ENCODE measurements around the gene ATE1. TPM values are rescaled to one million over a fixed set of nuclear protein-coding genes. Genes with fewer than 3 reads are reported as not detected.

ATE1 gene
- total RNA-seq, 1 experiment from 2014 or later: 23.8 TPM

DNA sequence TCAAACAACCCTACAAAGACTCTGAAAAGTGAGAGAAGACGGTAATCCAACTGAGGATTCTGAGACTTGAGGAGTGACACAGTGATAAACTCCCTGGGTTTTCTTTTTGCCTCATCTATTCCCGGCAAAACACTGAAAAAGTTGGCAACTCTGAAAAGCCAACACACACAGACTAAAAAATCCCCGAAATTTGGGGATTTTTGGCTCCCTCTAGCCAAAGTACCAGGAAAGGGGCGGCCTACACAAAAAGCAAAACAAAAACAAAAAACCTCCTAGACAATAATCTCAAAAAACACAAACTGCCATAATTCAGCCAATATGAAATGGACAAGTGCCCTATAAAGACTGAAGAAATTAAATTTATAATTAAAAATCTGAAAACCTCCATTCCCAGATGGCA is 161.4 kb downstream of the ATE1 start (continued):
- TF ChIP-seq, protein P1, sequence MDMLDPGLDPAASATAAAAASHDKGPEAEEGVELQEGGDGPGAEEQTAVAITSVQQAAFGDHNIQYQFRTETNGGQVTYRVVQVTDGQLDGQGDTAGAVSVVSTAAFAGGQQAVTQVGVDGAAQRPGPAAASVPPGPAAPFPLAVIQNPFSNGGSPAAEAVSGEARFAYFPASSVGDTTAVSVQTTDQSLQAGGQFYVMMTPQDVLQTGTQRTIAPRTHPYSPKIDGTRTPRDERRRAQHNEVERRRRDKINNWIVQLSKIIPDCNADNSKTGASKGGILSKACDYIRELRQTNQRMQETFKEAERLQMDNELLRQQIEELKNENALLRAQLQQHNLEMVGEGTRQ (CRISPR knock-in tag; IDR thresholded peaks at IDR 0.05): no peak
- TF ChIP-seq, protein P2, sequence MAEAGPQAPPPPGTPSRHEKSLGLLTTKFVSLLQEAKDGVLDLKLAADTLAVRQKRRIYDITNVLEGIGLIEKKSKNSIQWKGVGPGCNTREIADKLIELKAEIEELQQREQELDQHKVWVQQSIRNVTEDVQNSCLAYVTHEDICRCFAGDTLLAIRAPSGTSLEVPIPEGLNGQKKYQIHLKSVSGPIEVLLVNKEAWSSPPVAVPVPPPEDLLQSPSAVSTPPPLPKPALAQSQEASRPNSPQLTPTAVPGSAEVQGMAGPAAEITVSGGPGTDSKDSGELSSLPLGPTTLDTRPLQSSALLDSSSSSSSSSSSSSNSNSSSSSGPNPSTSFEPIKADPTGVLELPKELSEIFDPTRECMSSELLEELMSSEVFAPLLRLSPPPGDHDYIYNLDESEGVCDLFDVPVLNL (CRISPR knock-in tag; IDR thresholded peaks at IDR 0.05; ENCODE audit: borderline replicate concordance, low read depth): no peak
- no peak for TF ChIP-seq ZNF396 (CRISPR knock-in tag; IDR thresholded peaks at IDR 0.05; ENCODE audit: borderline replicate concordance)
- TF ChIP-seq CREB1 (CRISPR knock-in tag; IDR thresholded peaks at IDR 0.05): no peak
- TF ChIP-seq, protein P3, sequence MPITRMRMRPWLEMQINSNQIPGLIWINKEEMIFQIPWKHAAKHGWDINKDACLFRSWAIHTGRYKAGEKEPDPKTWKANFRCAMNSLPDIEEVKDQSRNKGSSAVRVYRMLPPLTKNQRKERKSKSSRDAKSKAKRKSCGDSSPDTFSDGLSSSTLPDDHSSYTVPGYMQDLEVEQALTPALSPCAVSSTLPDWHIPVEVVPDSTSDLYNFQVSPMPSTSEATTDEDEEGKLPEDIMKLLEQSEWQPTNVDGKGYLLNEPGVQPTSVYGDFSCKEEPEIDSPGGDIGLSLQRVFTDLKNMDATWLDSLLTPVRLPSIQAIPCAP (CRISPR knock-in tag; IDR thresholded peaks at IDR 0.05): no peak
- TF ChIP-seq, protein P4, sequence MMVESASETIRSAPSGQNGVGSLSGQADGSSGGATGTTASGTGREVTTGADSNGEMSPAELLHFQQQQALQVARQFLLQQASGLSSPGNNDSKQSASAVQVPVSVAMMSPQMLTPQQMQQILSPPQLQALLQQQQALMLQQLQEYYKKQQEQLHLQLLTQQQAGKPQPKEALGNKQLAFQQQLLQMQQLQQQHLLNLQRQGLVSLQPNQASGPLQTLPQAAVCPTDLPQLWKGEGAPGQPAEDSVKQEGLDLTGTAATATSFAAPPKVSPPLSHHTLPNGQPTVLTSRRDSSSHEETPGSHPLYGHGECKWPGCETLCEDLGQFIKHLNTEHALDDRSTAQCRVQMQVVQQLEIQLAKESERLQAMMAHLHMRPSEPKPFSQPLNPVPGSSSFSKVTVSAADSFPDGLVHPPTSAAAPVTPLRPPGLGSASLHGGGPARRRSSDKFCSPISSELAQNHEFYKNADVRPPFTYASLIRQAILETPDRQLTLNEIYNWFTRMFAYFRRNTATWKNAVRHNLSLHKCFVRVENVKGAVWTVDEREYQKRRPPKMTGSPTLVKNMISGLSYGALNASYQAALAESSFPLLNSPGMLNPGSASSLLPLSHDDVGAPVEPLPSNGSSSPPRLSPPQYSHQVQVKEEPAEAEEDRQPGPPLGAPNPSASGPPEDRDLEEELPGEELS (CRISPR knock-in tag; IDR thresholded peaks at IDR 0.05): no peak
- no peak for TF ChIP-seq TCF7 (CRISPR knock-in tag; IDR thresholded peaks at IDR 0.05; ENCODE audit: low read depth)
- TF ChIP-seq EMX1 (CRISPR knock-in tag; IDR thresholded peaks at IDR 0.05): no peak
- no peak for TF ChIP-seq ZNF121 (CRISPR knock-in tag; IDR thresholded peaks at IDR 0.05)

DNA sequence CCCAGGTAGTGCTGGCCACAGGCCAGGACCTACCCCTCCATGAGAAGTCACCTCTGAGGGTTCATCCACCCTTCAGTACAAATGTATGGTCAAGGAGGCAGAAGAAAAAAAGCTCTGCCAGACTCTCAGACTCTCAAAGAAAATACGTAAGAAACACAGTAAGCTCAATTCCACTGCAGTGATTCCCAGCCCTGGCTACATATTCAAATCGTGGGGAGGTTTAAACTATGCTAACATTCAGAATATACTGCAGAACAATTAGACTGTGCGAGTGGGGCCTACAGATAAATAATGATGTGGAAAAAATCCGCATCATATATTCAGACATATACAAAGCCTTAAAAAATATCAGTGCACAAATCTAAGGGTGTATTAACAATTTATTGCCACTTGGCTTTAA is 162.6 kb downstream of the ATE1 start:
- Mint-ChIP-seq H3K9me3 (peaks cover 48% of the 10 kb centered on the region), H3K36me3 (peaks cover 42% of the 10 kb centered on the region), H3K27ac (no peak overlapping the region), H3K4me3 (no peak overlapping the region), H3K27me3 (ENCODE audit: low read depth) (no peaks in the 10 kb centered on the region), H3K4me1 (peaks cover 3% of the 10 kb centered on the region)
- ATAC-seq (no peak), DNase-seq (ENCODE audit: low spot score) (no peak)
- POLR2A ChIA-PET: no interaction called here
- CTCF ChIA-PET: interaction anchor here (0.6 to 1.0 kb wide), 3 partner anchors 18 to 135 kb away, joined by 3 read pairs; no protein-coding TSS in a partner anchor
- TF ChIP-seq, protein P5, sequence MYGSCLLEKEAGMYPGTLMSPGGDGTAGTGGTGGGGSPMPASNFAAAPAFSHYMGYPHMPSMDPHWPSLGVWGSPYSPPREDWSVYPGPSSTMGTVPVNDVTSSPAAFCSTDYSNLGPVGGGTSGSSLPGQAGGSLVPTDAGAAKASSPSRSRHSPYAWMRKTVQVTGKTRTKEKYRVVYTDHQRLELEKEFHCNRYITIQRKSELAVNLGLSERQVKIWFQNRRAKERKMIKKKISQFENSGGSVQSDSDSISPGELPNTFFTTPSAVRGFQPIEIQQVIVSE (CRISPR knock-in tag; IDR thresholded peaks at IDR 0.05; ENCODE audit: borderline replicate concordance): no peak
- TF ChIP-seq TEAD1 (CRISPR knock-in tag; IDR thresholded peaks at IDR 0.05) (no peak), ZNF121 (CRISPR knock-in tag; IDR thresholded peaks at IDR 0.05) (no peak), ATF1 (CRISPR knock-in tag; IDR thresholded peaks at IDR 0.05) (no peak), MXD4 (CRISPR knock-in tag; IDR thresholded peaks at IDR 0.05; ENCODE audit: borderline replicate concordance) (no peak), SMAD3 (CRISPR knock-in tag; IDR thresholded peaks at IDR 0.05; ENCODE audit: borderline replicate concordance) (no peak), KAT7 (CRISPR knock-in tag; IDR thresholded peaks at IDR 0.05; ENCODE audit: borderline replicate concordance) (no peak), ZNF396 (CRISPR knock-in tag; IDR thresholded peaks at IDR 0.05; ENCODE audit: borderline replicate concordance) (no peak)
- TF ChIP-seq, protein P2 (CRISPR knock-in tag; IDR thresholded peaks at IDR 0.05; ENCODE audit: borderline replicate concordance, low read depth): no peak
- TF ChIP-seq, protein P6, sequence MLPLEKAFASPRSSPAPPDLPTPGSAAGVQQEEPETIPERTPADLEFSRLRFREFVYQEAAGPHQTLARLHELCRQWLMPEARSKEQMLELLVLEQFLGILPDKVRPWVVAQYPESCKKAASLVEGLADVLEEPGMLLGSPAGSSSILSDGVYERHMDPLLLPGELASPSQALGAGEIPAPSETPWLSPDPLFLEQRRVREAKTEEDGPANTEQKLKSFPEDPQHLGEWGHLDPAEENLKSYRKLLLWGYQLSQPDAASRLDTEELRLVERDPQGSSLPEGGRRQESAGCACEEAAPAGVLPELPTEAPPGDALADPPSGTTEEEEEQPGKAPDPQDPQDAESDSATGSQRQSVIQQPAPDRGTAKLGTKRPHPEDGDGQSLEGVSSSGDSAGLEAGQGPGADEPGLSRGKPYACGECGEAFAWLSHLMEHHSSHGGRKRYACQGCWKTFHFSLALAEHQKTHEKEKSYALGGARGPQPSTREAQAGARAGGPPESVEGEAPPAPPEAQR (CRISPR knock-in tag; IDR thresholded peaks at IDR 0.05): no peak
- TF ChIP-seq, protein P7, sequence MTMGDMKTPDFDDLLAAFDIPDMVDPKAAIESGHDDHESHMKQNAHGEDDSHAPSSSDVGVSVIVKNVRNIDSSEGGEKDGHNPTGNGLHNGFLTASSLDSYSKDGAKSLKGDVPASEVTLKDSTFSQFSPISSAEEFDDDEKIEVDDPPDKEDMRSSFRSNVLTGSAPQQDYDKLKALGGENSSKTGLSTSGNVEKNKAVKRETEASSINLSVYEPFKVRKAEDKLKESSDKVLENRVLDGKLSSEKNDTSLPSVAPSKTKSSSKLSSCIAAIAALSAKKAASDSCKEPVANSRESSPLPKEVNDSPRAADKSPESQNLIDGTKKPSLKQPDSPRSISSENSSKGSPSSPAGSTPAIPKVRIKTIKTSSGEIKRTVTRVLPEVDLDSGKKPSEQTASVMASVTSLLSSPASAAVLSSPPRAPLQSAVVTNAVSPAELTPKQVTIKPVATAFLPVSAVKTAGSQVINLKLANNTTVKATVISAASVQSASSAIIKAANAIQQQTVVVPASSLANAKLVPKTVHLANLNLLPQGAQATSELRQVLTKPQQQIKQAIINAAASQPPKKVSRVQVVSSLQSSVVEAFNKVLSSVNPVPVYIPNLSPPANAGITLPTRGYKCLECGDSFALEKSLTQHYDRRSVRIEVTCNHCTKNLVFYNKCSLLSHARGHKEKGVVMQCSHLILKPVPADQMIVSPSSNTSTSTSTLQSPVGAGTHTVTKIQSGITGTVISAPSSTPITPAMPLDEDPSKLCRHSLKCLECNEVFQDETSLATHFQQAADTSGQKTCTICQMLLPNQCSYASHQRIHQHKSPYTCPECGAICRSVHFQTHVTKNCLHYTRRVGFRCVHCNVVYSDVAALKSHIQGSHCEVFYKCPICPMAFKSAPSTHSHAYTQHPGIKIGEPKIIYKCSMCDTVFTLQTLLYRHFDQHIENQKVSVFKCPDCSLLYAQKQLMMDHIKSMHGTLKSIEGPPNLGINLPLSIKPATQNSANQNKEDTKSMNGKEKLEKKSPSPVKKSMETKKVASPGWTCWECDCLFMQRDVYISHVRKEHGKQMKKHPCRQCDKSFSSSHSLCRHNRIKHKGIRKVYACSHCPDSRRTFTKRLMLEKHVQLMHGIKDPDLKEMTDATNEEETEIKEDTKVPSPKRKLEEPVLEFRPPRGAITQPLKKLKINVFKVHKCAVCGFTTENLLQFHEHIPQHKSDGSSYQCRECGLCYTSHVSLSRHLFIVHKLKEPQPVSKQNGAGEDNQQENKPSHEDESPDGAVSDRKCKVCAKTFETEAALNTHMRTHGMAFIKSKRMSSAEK (CRISPR knock-in tag; IDR thresholded peaks at IDR 0.05; ENCODE audit: borderline replicate concordance): no peak
- TF ChIP-seq, protein P3 (CRISPR knock-in tag; IDR thresholded peaks at IDR 0.05): no peak

Data from WTC11 (cell line).